DMS53 (cell line): ENCODE data around the gene PSMB10.
"Not testable (repeated sequence)": the region's sequence is repeated elsewhere in the genome, so short reads cannot be mapped to it uniquely, and the experiment has no call there.

ENCODE experiments used
- DNase-seq: peaks from one replicate; lab custom pipeline; 2025; lab: John Stamatoyannopoulos, UW

PSMB10 gene

GRCh38 chr16:67924140-67924906 is 12.3 kb downstream of the PSMB10 start:
- DNase-seq, result no peak

- DNase-seq, result peak; percentile 18
These were observed 13.1 kb downstream of the PSMB10 start for GRCh38 chr16:67923414-67924116.

- no peak for DNase-seq
These were observed 13.9 kb downstream of the PSMB10 start for GRCh38 chr16:67922740-67923139.

- DNase-seq, result no peak
These were observed 14.4 kb downstream of the PSMB10 start for GRCh38 chr16:67922221-67922620.

DNA sequence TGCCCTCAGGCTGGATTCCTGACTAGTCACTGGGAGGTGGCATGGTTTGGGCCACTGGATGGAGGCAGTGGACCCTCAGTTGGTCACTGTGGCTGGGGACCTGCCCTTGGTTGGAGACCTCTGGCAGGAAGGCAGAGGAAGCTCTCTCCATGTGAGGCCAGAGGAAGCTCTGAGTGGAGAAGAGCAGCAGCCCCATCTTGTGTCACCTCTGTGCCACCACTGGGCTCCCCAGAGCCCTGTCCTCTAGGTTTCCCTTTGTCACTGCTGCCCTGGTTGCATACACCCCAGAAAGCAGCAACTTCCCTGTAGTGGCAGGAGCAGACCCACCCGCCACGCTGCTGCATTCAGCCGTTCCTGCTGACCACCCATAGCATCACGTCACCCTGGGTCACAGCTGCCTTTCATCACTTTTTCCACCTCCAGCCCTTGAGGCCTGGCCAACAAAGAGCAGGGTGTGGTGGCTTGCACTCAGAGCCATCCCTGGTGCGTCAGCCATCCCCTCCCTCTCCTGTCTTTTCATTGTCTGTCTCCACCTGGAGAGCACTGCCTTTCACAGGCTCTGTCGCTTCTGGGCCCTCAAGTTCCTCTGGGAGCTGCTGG is 16.9 kb downstream of the PSMB10 start:
- no peak for DNase-seq

DNA sequence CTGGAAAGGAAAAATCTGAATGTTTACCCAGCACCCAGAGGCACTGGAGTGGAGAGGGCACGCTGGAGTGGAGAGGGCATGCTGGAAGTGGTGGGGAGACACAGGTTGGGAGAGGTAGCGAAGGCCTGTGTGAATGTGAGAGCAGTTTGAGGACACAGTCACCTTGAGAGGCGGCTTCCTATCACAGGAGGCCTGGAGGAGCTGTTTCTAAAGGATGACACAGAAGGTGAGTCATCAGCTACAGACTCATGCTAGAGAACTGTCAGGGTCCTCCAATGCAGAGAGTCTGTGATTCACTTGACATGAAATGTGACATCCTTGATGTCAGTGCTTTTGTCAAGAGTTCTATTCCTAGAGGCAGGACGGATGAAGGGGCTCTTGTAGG is 18.8 kb downstream of the PSMB10 start:
- peak; percentile 89 for DNase-seq

DNA sequence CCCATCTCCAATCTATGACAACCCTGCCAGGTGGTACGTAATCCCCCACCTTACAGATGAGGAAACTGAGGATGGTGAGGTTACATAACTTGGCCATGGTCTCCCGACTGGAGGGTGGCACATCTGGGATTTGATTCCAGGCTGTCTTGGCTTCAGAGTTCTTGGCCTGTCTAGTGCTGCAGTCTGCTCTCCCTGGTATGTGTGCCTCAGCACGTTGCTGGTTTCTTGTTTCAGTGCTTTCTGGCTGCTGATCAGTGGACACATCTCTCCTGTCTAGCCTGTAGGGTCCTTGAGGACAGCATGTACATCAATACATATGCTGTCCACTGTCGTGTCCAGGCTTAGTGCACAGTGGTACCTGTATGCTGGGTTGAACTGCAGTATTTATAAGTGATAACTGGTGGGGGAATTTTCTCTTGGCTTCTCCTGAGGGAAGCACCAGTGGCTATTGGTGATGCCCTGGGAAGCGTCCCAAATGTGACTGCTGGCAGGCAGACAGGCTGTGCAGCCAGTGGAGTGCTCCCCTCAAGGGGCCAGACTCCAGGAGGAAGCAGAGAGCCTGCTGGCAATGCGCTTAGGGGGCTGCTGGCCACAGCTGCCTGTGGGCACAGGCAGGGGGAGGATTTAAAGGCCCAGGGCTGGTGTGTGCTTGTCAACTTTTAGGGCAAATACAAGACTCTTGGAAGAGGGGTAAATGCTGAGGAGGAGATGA is 19.4 kb downstream of the PSMB10 start:
- DNase-seq, result no peak

DNA sequence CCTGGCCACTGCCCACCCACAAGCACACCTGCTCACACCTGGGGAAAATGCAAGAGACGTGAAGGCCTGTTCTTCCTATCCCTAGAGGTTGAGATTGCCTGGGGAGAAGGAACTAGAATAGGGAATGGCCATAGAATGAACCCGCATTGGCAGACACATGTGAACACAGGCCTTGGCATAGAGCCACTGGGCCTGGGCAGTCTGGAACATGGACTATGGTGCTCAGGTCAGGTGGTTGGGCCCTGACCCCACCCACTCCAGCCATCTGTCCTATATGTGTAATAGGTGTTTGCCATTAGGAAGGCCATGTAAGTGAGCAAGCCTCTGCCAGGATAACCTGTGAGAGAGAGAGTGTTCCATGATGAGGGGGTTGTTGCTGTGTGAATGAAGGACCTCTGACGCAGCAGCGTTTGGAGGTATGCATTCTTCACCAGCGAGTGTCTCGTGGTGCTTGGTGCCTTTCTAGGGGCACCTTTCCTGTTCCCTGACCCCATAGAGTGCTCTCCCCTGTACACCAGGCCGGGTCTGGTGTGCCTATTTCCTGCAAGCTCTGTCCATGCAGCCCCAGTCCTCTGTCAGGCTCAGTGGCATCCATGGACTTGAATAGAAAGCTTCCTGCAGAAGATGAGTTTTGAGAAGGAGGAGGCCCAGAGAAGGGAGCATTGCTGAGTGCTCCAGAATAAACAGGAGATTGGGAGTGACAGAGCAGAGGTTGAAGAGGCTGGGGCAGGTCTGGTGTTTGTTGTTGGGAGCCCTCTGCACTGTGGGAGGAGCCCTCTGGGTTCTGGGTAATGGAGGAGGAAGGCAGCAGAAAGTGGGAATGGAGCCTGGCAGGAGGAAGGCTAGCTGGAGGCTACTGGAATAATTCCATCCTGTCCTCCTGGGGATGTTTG is 20.6 kb downstream of the PSMB10 start:
- DNase-seq, result peak; percentile 16

DNA sequence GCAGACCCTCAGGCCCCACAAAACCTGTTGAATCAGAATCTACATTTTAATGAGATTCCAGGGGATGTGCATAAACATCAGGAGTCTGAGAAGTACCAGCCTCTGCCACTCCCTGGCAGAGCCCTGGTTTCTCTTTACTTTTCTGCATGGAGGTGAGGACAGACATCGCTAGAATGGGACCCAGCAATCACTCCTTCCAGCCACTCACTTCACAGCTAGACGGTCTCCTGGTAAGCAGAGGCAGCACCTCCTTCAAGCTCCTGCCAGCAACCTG is 21.2 kb downstream of the PSMB10 start:
- not testable (repeated sequence) for DNase-seq

- no peak for DNase-seq
These were observed 21.7 kb downstream of the PSMB10 start for GRCh38 chr16:67914758-67915495.

DNA sequence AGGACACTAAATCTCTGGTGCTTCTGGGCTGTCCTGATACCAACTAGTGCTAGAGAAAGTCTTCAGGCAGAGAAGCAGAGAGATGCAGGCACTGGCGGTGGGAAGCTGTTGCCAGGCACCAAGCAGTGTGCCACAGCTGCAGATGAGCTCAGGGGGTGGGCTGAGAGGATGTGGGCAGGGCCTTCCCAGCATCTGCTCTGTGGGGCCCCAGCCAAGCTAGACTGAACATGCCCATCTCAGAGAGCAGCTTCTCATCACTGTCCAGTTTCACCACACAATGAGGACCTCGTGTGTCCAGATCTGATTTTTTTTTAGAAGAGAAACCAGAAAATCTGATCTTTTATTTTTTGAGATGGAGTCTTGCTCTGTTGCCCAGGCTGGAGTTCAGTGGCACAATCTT is 26.5 kb downstream of the PSMB10 start:
- DNase-seq, result peak; percentile 33

DNA sequence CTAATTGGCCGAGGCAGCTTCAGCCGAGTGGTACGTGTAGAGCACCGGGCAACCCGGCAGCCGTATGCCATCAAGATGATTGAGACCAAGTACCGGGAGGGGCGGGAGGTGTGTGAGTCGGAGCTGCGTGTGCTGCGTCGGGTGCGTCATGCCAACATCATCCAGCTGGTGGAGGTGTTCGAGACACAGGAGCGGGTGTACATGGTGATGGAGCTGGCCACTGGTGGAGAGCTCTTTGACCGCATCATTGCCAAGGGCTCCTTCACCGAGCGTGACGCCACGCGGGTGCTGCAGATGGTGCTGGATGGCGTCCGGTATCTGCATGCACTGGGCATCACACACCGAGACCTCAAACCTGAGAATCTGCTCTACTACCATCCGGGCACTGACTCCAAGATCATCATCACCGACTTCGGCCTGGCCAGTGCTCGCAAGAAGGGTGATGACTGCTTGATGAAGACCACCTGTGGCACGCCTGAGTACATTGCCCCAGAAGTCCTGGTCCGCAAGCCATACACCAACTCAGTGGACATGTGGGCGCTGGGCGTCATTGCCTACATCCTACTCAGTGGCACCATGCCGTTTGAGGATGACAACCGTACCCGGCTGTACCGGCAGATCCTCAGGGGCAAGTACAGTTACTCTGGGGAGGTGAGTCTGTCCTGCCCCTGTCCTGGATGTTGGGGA is 27.5 kb downstream of the PSMB10 start:
- no peak for DNase-seq

- DNase-seq, result no peak
These were observed 29.1 kb downstream of the PSMB10 start for GRCh38 chr16:67907397-67908180.

- DNase-seq, result no peak
These were observed 33.8 kb downstream of the PSMB10 start for GRCh38 chr16:67902831-67903230.

GRCh38 chr16:67901734-67902133 is 34.9 kb downstream of the PSMB10 start:
- no peak for DNase-seq

DNA sequence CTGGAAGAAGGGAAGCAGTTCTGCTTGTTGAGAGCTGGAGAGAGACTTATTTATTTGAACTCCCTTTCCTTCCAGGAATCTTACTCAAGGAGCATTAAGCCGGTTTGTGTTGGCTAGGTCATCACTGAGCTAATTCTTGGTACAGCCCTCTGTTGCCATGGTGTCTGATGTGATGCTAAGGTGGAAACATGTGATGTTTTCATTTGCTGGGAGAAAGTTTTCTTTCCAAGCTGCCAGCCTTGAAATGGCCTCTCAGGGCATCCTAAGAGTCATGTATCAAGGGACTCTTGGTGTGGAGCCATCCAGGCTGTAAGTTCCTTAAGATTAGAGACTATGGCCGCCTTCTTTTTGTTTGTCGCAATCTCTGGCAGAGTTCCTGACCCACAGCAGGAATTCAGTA is 39.4 kb downstream of the PSMB10 start:
- DNase-seq, result no peak

- DNase-seq, result no peak
These were observed 42.8 kb downstream of the PSMB10 start for GRCh38 chr16:67893743-67894399.

DNA sequence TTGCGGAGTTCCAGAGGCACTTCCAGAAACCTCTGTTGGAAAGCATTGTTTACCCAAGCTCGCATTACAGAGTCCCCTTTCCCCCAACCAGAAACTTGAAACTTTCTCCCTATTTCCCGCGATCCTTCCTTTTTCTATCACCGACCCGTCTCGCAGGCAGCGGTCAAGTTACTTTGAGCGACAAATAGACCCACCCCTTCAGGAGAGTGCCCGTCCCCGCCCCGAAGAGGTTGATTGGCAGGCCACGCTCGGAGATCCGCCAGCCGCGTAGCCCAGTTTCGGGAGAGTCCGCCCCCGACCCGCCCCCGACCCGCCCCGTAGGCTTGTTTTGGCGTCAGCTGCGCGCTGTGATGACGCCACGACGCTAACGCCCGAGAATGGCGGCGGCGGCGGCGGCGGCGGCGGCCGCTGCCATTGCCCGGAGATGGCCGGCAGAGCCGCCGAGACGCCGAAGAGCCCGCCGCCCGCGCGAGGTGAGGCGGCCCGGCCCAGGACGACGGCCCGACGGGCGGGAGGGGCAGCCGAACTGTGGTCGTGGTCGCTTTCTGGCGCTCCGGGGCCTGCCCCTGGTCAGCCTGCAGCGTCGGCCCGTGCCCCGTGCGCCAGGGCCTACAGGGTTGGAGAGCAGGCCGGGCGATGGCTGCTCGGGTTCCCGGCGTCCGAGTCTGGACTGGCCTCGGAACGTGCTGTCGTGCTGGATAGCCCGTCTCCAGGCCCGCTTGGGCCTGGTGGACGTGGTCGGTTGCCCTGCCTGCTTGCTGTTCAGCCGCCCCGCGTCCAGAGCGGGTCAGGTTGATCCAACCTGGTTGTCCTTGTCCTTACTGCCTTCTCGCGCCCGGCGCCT is 43.5 kb downstream of the PSMB10 start, which contains the start of gene PSKH1:
PSKH1 (plus strand) TSS at position 356 of the 844 bp plus-strand sequence. CDS start 15,496 bp downstream, outside the sequence.
- peak; percentile 95 for DNase-seq
